ENCODE measurements around the gene BACE1.

Gene BACE1

GRCh38 chr11:117309310-117309709, 6.7 kb downstream of the BACE1 start:
- no peak for DNase-seq (ENCODE audit: low read depth)

GRCh38 chr11:117305145-117305544, 10.9 kb downstream of the BACE1 start:
- no peak for DNase-seq (ENCODE audit: low read depth)

GRCh38 chr11:117303646-117304315, 12.3 kb downstream of the BACE1 start:
- no peak for DNase-seq (ENCODE audit: low read depth)

- DNase-seq (ENCODE audit: low read depth), result no peak
Measured at GRCh38 chr11:117303101-117303500, 13.0 kb downstream of the BACE1 start.

GRCh38 chr11:117302228-117302627, 13.8 kb downstream of the BACE1 start:
- no peak for DNase-seq (ENCODE audit: low read depth)

GRCh38 chr11:117300773-117301172, 15.3 kb downstream of the BACE1 start:
- no peak for DNase-seq (ENCODE audit: low read depth)

- no peak for DNase-seq (ENCODE audit: low read depth)
Measured at GRCh38 chr11:117300283-117300663, 15.8 kb downstream of the BACE1 start.

- no peak for DNase-seq (ENCODE audit: low read depth)
Measured at GRCh38 chr11:117299351-117300282, 16.4 kb downstream of the BACE1 start.

GRCh38 chr11:117298195-117298594, 17.9 kb downstream of the BACE1 start:
- no peak for DNase-seq (ENCODE audit: low read depth)

- DNase-seq (ENCODE audit: low read depth), result no peak
Measured at GRCh38 chr11:117296881-117297280, 19.2 kb downstream of the BACE1 start.

- DNase-seq (ENCODE audit: low read depth), result no peak
Measured at GRCh38 chr11:117295438-117296137, 20.5 kb downstream of the BACE1 start.

GRCh38 chr11:117292616-117293015, 23.4 kb downstream of the BACE1 start:
- no peak for DNase-seq (ENCODE audit: low read depth)

- DNase-seq (ENCODE audit: low read depth), result no peak
Measured at GRCh38 chr11:117290809-117291396, 25.2 kb downstream of the BACE1 start, which contains the start of gene BACE1-AS. Gene BACE1-AS, plus strand, starts transcription at chr11:117291346.

- no peak for DNase-seq (ENCODE audit: low read depth)
Measured at GRCh38 chr11:117289795-117290194, 26.3 kb downstream of the BACE1 start.

- no peak for DNase-seq (ENCODE audit: low read depth)
Measured at GRCh38 chr11:117287668-117288067, 28.4 kb downstream of the BACE1 start.

GRCh38 chr11:117286588-117286987, 29.5 kb downstream of the BACE1 start:
- no peak for DNase-seq (ENCODE audit: low read depth)

- DNase-seq (ENCODE audit: low read depth), result no peak
Measured at GRCh38 chr11:117284053-117284452, 32.0 kb downstream of the BACE1 start.

- no peak for DNase-seq (ENCODE audit: low read depth)
Measured at GRCh38 chr11:117282956-117283355, 33.1 kb downstream of the BACE1 start.

- DNase-seq (ENCODE audit: low read depth), result no peak
Measured at GRCh38 chr11:117281869-117282268, 34.2 kb downstream of the BACE1 start.

- peak; percentile 94 for DNase-seq (ENCODE audit: low read depth)
Measured at GRCh38 chr11:117281159-117281558, 34.9 kb downstream of the BACE1 start.

GRCh38 chr11:117279711-117280376, 36.2 kb downstream of the BACE1 start:
- DNase-seq (ENCODE audit: low read depth), result no peak

GRCh38 chr11:117278347-117278746, 37.7 kb downstream of the BACE1 start:
- DNase-seq (ENCODE audit: low read depth), result no peak

Data from stromal cell of bone marrow (primary cell).